ENCODE measurements around the gene PSME3IP1.

Gene PSME3IP1

DNA sequence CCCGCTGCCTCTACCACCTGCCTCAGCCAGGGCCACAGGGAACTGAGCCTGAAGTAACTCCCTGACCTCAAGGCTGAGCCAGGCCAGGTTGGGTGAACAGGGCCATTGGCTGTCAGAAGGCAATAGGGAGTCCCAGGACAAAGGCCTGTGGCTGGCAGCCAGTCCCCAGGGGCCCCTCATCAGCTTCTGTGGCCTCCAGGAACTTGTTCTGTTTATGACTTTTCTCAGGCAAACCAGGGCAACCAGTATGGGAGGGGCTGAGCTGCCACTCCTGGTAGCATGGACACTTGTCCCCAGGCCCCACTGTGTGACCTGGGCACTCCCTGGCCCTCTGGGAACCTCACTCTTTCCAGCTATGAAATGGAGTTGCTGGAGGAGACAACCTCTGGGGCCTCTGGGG, 53.4 kb downstream of the PSME3IP1 start:
- H3K79me2 ChIP-seq (ENCODE audit: control insufficient read depth, low read length) = no peaks in the 10 kb centered on the region
- H4K20me1 ChIP-seq (ENCODE audit: control insufficient read depth, insufficient read depth, low read depth, low read length) = no peaks in the 10 kb centered on the region
- no peak for TF ChIP-seq EZH2phosphoT487 (IDR thresholded peaks at IDR 0.05; ENCODE audit: borderline replicate concordance, low read length)
- TF ChIP-seq, protein P1, sequence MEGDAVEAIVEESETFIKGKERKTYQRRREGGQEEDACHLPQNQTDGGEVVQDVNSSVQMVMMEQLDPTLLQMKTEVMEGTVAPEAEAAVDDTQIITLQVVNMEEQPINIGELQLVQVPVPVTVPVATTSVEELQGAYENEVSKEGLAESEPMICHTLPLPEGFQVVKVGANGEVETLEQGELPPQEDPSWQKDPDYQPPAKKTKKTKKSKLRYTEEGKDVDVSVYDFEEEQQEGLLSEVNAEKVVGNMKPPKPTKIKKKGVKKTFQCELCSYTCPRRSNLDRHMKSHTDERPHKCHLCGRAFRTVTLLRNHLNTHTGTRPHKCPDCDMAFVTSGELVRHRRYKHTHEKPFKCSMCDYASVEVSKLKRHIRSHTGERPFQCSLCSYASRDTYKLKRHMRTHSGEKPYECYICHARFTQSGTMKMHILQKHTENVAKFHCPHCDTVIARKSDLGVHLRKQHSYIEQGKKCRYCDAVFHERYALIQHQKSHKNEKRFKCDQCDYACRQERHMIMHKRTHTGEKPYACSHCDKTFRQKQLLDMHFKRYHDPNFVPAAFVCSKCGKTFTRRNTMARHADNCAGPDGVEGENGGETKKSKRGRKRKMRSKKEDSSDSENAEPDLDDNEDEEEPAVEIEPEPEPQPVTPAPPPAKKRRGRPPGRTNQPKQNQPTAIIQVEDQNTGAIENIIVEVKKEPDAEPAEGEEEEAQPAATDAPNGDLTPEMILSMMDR (IDR thresholded peaks at IDR 0.05; ENCODE audit: low read depth, low read length, poor library complexity, severe bottlenecking) = no peak
- no peaks in the 10 kb centered on the region for H3F3A ChIP-seq (ENCODE audit: control insufficient read depth, insufficient read depth)
- no peak overlapping the region for H3K27ac ChIP-seq (ENCODE audit: low read depth, low read length)
- peaks cover 25% of the 10 kb centered on the region for H3K4me1 ChIP-seq (ENCODE audit: control insufficient read depth, low read length)
- H3K4me3 ChIP-seq (ENCODE audit: low read length) = no peak overlapping the region
- H3K36me3 ChIP-seq (ENCODE audit: control insufficient read depth, low read length) = no peaks in the 10 kb centered on the region
- no peak overlapping the region for H3K4me2 ChIP-seq (ENCODE audit: low read length)
- no peaks in the 10 kb centered on the region for H3K9me2 ChIP-seq (replicated peaks; ENCODE audit: control insufficient read depth, low read length)
- no peaks in the 10 kb centered on the region for H3K9me3 ChIP-seq (ENCODE audit: control insufficient read depth, insufficient read depth, low read length)
- H3K27me3 ChIP-seq (ENCODE audit: control insufficient read depth, low read length) = no peaks in the 10 kb centered on the region

- no peaks in the 10 kb centered on the region for H3K9me2 ChIP-seq (replicated peaks; ENCODE audit: control insufficient read depth, low read length)
- H3K27ac ChIP-seq (ENCODE audit: low read depth, low read length) = no peak overlapping the region
- H3K4me1 ChIP-seq (ENCODE audit: control insufficient read depth, low read length) = peaks cover 25% of the 10 kb centered on the region
- H3K4me3 ChIP-seq (ENCODE audit: low read length) = no peak overlapping the region
- no peaks in the 10 kb centered on the region for H3K79me2 ChIP-seq (ENCODE audit: control insufficient read depth, low read length)
- no peak for TF ChIP-seq EZH2phosphoT487 (IDR thresholded peaks at IDR 0.05; ENCODE audit: borderline replicate concordance, low read length)
- TF ChIP-seq, protein P1 (IDR thresholded peaks at IDR 0.05; ENCODE audit: low read depth, low read length, poor library complexity, severe bottlenecking) = no peak
- no peak overlapping the region for H3K4me2 ChIP-seq (ENCODE audit: low read length)
- H3K27me3 ChIP-seq (ENCODE audit: control insufficient read depth, low read length) = no peaks in the 10 kb centered on the region
- no peaks in the 10 kb centered on the region for H3K9me3 ChIP-seq (ENCODE audit: control insufficient read depth, insufficient read depth, low read length)
- no peaks in the 10 kb centered on the region for H3F3A ChIP-seq (ENCODE audit: control insufficient read depth, insufficient read depth)
- H4K20me1 ChIP-seq (ENCODE audit: control insufficient read depth, insufficient read depth, low read depth, low read length) = no peaks in the 10 kb centered on the region
- no peaks in the 10 kb centered on the region for H3K36me3 ChIP-seq (ENCODE audit: control insufficient read depth, low read length)
These were observed 54.4 kb downstream of the PSME3IP1 start for GRCh38 chr16:57131351-57131970.

GRCh38 chr16:57130950-57131321, 54.9 kb downstream of the PSME3IP1 start:
- Histone ChIP-seq H3F3A (ENCODE audit: control insufficient read depth, insufficient read depth) (no peaks in the 10 kb centered on the region), H3K9me3 (ENCODE audit: control insufficient read depth, insufficient read depth, low read length) (no peaks in the 10 kb centered on the region), H3K36me3 (ENCODE audit: control insufficient read depth, low read length) (no peaks in the 10 kb centered on the region), H4K20me1 (ENCODE audit: control insufficient read depth, insufficient read depth, low read depth, low read length) (no peaks in the 10 kb centered on the region), H3K4me2 (ENCODE audit: low read length) (no peak overlapping the region), H3K27me3 (ENCODE audit: control insufficient read depth, low read length) (no peaks in the 10 kb centered on the region), H3K79me2 (ENCODE audit: control insufficient read depth, low read length) (no peaks in the 10 kb centered on the region), H3K4me1 (ENCODE audit: control insufficient read depth, low read length) (peaks cover 20% of the 10 kb centered on the region), H3K4me3 (ENCODE audit: low read length) (no peak overlapping the region), H3K27ac (ENCODE audit: low read depth, low read length) (no peak overlapping the region), H3K9me2 (replicated peaks; ENCODE audit: control insufficient read depth, low read length) (no peaks in the 10 kb centered on the region)
- TF ChIP-seq EZH2phosphoT487 (IDR thresholded peaks at IDR 0.05; ENCODE audit: borderline replicate concordance, low read length) = no peak
- TF ChIP-seq, protein P1 (IDR thresholded peaks at IDR 0.05; ENCODE audit: low read depth, low read length, poor library complexity, severe bottlenecking) = no peak

Data from DOHH2 (cell line).